Sigmoid colon (tissue), 7 donors: Measurements from ENCODE around the gene COMP. TPM values are rescaled to one million over a fixed set of nuclear protein-coding genes. Genes with fewer than 3 reads are reported as not detected.

Experiments used
- DNase-seq: peaks from one replicate; pipeline ENCODE4 v3.0.0-alpha.2; 2019
- H3K27ac ChIP-seq, 4 donors: fragments of 200-600 bp; sonication (generic); one replicate each; pipeline ENCODE4 v1.5.1; 2016 to 2019; ENCODE audit warnings: mild to moderate bottlenecking in 1 of 4
- H3K27me3 ChIP-seq, 3 donors: fragments of 200-600 bp; sonication (generic); one replicate each; pipeline ENCODE4 v1.5.1; 2019; ENCODE audit warnings: mild to moderate bottlenecking in 1 of 3
- H3K36me3 ChIP-seq, 4 donors: fragments of 200-600 bp; sonication (generic); one replicate each; pipeline ENCODE4 v1.5.1; 2016 to 2019
- H3K4me1 ChIP-seq, 4 donors: fragments of 200-600 bp; sonication (generic); one replicate each; pipeline ENCODE4 v1.5.1; 2017 to 2019
- H3K4me3 ChIP-seq, 4 donors: fragments of 200-600 bp; sonication (generic); one replicate each; pipeline ENCODE4 v1.5.1; 2017 to 2019; ENCODE audit warnings: mild to moderate bottlenecking in 2 of 4, moderate library complexity in 1 of 4
- H3K9me3 ChIP-seq, 4 donors: fragments of 200-600 bp in 3 of 4; sonication (generic) in 3 of 4; one replicate each; pipeline versions ENCODE4 v1.5.1 to v1.6.1; 2013 to 2019
- CTCF ChIP-seq, 4 experiments: fragments of 450-650 bp in 3 of 4; fragments of 200-600 bp in 1 of 4; IDR thresholded peaks; one replicate each; pipeline ENCODE4 v1.5.1; 2016 to 2019; ENCODE audit warnings: antibody characterized with exemption in 4 of 4, mild to moderate bottlenecking in 3 of 4, moderate library complexity in 2 of 4
- EP300 ChIP-seq, 4 donors: sonication (generic); formaldehyde crosslinking; IDR thresholded peaks; one replicate each; pipeline ENCODE4 v1.6.1; 2017; ENCODE audit warnings: antibody characterized with exemption in 4 of 4
- POLR2A ChIP-seq, 2 donors: fragments of 450-650 bp; IDR thresholded peaks; one replicate each; pipeline ENCODE4 v1.6.1; 2016; ENCODE audit warnings: antibody characterized with exemption in 2 of 2, mild to moderate bottlenecking in 2 of 2, moderate library complexity in 2 of 2
- POLR2AphosphoS5 ChIP-seq, 4 donors: sonication (generic); formaldehyde crosslinking; IDR thresholded peaks; one replicate each; pipeline ENCODE4 v1.6.1; 2017; ENCODE audit warnings: antibody characterized with exemption in 4 of 4
- WGBS, 2 donors: extraction: QIAGEN DNeasy Blood & Tissue Kit; methylation state at CpG; one replicate each; pipeline ENCODE4 v1.1.7; 2013; 5-methylcytosine and 5-hydroxymethylcytosine counted together
- intact Hi-C: fragments of 100-400 bp; cut with DNase I; formaldehyde crosslinking; loops from one replicate; pipeline ENCODE4 v1.15.1; 2023
- polyA plus RNA-seq, 3 donors: library from polyadenylated mRNA; stranded (reverse); fragments of 200-250 nt; gene quantifications; one replicate each; pipeline ENCODE4 v1.2.3, GENCODE V29; 2013
- total RNA-seq, 4 donors: library from RNA; depleted of rRNA; stranded (reverse); fragments of >200 nt; gene quantifications; one replicate each; pipeline ENCODE4 v1.1.0, GENCODE V29; 2016
- donor health status: healthy with polysubstance abuse.
- donor health status: Bipolar disorder and iron deficiency.
- donor health status: healthy.

Gene COMP
- total and polyA plus RNA-seq, 7 donors: 0.22 to 6.9 (median 0.66) TPM; not detected in 2

GRCh38 chr19:18749362-18750231 is 41.5 kb downstream of the COMP start:
- H3K9me3 ChIP-seq: no peaks in the 10 kb centered on the region
- H3K4me1 ChIP-seq: no peaks in the 10 kb centered on the region
- peaks cover 0 to 43% (median 7%) of the 10 kb centered on the region in 4 donors for H3K36me3 ChIP-seq
- DNase-seq: no peak
- TF ChIP-seq POLR2A (IDR thresholded peaks at IDR 0.05) (no peak), POLR2AphosphoS5 (IDR thresholded peaks at IDR 0.05) (no peak), CTCF (IDR thresholded peaks at IDR 0.05) (no peak), EP300 (IDR thresholded peaks at IDR 0.05) (no peak)
- WGBS, 2 donors: 95% methylated on average over 23 of the region's 23 CpGs
- no peak overlapping the region for H3K27ac ChIP-seq
- H3K27me3 ChIP-seq: no peaks in the 10 kb centered on the region
- intact Hi-C loops: no loop called here
- no peak overlapping the region for H3K4me3 ChIP-seq

DNA sequence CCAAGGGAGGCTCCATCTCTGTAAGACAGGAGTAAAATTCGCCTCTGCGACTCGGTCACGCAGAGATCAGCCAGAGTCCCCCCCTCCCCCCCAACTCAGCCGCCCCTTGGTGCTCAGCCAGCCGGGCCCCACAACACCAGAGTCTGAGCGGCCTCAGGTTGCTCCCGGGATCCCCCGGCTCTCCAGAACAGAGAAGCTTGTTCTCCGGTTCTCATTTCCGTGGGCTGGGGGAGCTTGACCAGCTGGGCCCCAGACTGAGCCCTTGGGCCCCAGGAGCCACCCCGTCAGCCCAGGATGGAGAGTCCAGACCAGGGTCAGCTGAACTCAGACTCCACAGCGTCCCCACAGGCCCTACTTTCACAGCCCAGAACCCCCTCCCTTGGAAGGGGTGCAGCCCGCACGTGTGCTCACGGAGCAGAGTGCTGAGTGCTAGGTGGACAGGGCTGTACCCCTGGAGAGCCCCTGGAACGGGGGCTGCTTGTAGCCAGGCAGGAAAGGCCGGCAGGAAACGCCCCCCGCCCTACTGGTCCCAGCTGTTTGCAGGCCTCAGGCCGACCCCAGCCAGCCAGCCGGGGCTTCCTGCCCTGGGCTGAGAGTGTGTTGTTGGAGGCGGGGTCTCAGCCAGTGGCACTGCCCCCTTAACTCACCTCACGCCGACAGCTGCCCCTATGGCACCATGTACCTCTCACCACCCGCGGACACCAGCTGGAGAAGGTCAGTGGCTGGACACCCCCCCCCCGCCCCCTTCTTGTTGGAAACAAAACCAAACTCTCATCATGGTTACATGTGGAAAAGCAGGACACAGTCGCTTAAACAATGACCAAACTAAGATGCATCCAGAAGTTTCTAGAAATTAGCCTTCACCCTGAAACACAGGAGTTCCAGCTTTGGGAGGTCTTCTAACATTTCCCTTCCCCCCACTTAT is 44.4 kb downstream of the COMP start:
- intact Hi-C loops: no loop called here
- H3K27me3 ChIP-seq: no peaks in the 10 kb centered on the region
- H3K36me3 ChIP-seq: peaks cover 0 to 22% (median 4%) of the 10 kb centered on the region in 4 donors
- WGBS, 2 donors: 82 to 90% methylated on average over 29 of the region's 29 CpGs
- H3K9me3 ChIP-seq: no peaks in the 10 kb centered on the region
- no peak for DNase-seq
- H3K4me1 ChIP-seq: peaks cover 0 to 15% (median 12%) of the 10 kb centered on the region in 4 donors
- H3K4me3 ChIP-seq: no peak overlapping the region
- no peak overlapping the region for H3K27ac ChIP-seq
- TF ChIP-seq POLR2AphosphoS5 (IDR thresholded peaks at IDR 0.05): no peak
- TF ChIP-seq EP300 (IDR thresholded peaks at IDR 0.05): no peak
- no peak for TF ChIP-seq POLR2A (IDR thresholded peaks at IDR 0.05)
- TF ChIP-seq CTCF (IDR thresholded peaks at IDR 0.05): no peak

GRCh38 chr19:18745931-18746330 is 45.2 kb downstream of the COMP start:
- H3K36me3 ChIP-seq: peaks cover 0 to 16% (median 4%) of the 10 kb centered on the region in 4 donors
- no peak for TF ChIP-seq CTCF (IDR thresholded peaks at IDR 0.05)
- no peak for TF ChIP-seq EP300 (IDR thresholded peaks at IDR 0.05)
- TF ChIP-seq POLR2A (IDR thresholded peaks at IDR 0.05): no peak
- TF ChIP-seq POLR2AphosphoS5 (IDR thresholded peaks at IDR 0.05): no peak
- no peak for DNase-seq
- 93 to 94% methylated on average over 5 of the region's 5 CpGs for WGBS, 2 donors
- H3K27me3 ChIP-seq: no peaks in the 10 kb centered on the region
- intact Hi-C loops: no loop called here
- H3K9me3 ChIP-seq: no peaks in the 10 kb centered on the region
- peaks cover 0 to 15% (median 12%) of the 10 kb centered on the region in 4 donors for H3K4me1 ChIP-seq
- no peak overlapping the region for H3K4me3 ChIP-seq
- H3K27ac ChIP-seq: no peak overlapping the region

- 94 to 95% methylated on average over 26 of the region's 26 CpGs for WGBS, 2 donors
- H3K36me3 ChIP-seq: peaks cover 0 to 9% (median 3%) of the 10 kb centered on the region in 4 donors
- H3K4me3 ChIP-seq: no peak overlapping the region
- H3K9me3 ChIP-seq: no peaks in the 10 kb centered on the region
- H3K4me1 ChIP-seq: peaks cover 0 to 15% (median 12%) of the 10 kb centered on the region in 4 donors
- intact Hi-C loops: no loop called here
- no peak for TF ChIP-seq CTCF (IDR thresholded peaks at IDR 0.05)
- no peak for TF ChIP-seq EP300 (IDR thresholded peaks at IDR 0.05)
- TF ChIP-seq POLR2AphosphoS5 (IDR thresholded peaks at IDR 0.05): no peak
- no peak for TF ChIP-seq POLR2A (IDR thresholded peaks at IDR 0.05)
- DNase-seq: no peak
- H3K27ac ChIP-seq: no peak overlapping the region
- no peaks in the 10 kb centered on the region for H3K27me3 ChIP-seq
Measured at GRCh38 chr19:18745012-18745735, 45.9 kb downstream of the COMP start.
